Lower lobe of right lung (tissue), 2 donors: ENCODE results near the gene WDR47. TPM values are rescaled to one million over a fixed set of nuclear protein-coding genes. Genes with fewer than 3 reads are reported as not detected.

Experiments
- ATAC-seq, 2 donors: fragments of 200-7000 bp; cut with Tn5 transposase; one replicate each; pipeline ENCODE4 v1.9.1; 2020 to 2022; ENCODE audit warnings: mild to moderate bottlenecking in 2 of 2, moderate library complexity in 2 of 2
- DNase-seq: peaks from one replicate; pipeline ENCODE4 v3.0.0-alpha.2; 2020
- H3K27ac ChIP-seq: fragments of 200-600 bp; one replicate; pipeline ENCODE4 v1.8.0; 2022
- H3K27me3 ChIP-seq: fragments of 200-600 bp; one replicate; pipeline ENCODE4 v1.8.0; 2022; ENCODE audit warnings: low read depth
- H3K36me3 ChIP-seq: fragments of 200-600 bp; one replicate; pipeline ENCODE4 v1.8.0; 2022; ENCODE audit warnings: mild to moderate bottlenecking
- H3K4me1 ChIP-seq: fragments of 200-600 bp; one replicate; pipeline ENCODE4 v1.8.0; 2022
- H3K4me3 ChIP-seq: fragments of 200-600 bp; one replicate; pipeline ENCODE4 v1.8.0; 2022; ENCODE audit warnings: mild to moderate bottlenecking
- H3K9me3 ChIP-seq: fragments of 200-600 bp; one replicate; pipeline ENCODE4 v1.8.0; 2022
- intact Hi-C: fragments of 100-400 bp; cut with DNase I; formaldehyde crosslinking; loops from one replicate; pipeline ENCODE4 v1.11.0; 2022
- total RNA-seq: library from RNA; stranded (reverse); fragmentation: NEBNext Ultra II Directional; extraction: Animal tissue kit (Norgen Biotek cat#: 25700); gene quantifications from one replicate; pipeline ENCODE4 v1.2.1, GENCODE V29; 2021
- TF ChIP-seq, protein P1 (sequence below): fragments of 200-600 bp; IDR thresholded peaks from one replicate; pipeline ENCODE4 v1.8.0; 2022; ENCODE audit warnings: antibody characterized with exemption, mild to moderate bottlenecking
- donor health status: DM: no; HTN: yes; CAD: no; lungs with severe emphysema.

Gene WDR47
- total RNA-seq, 1 donor from 2014 or later = 14.3 TPM

DNA sequence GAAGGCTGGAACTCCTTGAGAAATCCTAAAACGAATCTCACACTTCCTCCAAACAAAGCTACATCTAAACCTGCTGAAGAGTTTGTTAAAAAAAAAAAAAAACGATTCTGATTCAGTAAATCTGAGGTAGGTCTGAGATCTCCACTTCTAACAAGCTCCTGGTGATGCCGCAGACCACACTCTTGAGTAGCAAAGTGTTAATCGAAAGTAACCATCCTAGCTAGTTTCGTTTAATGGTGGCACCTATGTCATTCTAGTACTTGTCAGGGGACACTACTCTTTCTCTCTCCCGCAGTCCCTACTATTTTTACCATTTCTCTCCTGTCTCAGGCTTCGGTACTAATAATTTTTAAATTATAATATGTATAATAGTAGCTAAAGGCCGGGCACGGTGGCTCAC, 80.7 kb downstream of the WDR47 start:
- Histone ChIP-seq H3K9me3 (no peaks in the 10 kb centered on the region), H3K27ac (no peak overlapping the region), H3K4me1 (peaks cover 40% of the 10 kb centered on the region), H3K4me3 (no peak overlapping the region), H3K27me3 (no peaks in the 10 kb centered on the region), H3K36me3 (peaks cover 7% of the 10 kb centered on the region)
- no peak for ATAC-seq
- DNase-seq = no peak
- TF ChIP-seq, protein P1, sequence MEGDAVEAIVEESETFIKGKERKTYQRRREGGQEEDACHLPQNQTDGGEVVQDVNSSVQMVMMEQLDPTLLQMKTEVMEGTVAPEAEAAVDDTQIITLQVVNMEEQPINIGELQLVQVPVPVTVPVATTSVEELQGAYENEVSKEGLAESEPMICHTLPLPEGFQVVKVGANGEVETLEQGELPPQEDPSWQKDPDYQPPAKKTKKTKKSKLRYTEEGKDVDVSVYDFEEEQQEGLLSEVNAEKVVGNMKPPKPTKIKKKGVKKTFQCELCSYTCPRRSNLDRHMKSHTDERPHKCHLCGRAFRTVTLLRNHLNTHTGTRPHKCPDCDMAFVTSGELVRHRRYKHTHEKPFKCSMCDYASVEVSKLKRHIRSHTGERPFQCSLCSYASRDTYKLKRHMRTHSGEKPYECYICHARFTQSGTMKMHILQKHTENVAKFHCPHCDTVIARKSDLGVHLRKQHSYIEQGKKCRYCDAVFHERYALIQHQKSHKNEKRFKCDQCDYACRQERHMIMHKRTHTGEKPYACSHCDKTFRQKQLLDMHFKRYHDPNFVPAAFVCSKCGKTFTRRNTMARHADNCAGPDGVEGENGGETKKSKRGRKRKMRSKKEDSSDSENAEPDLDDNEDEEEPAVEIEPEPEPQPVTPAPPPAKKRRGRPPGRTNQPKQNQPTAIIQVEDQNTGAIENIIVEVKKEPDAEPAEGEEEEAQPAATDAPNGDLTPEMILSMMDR = no peak
- intact Hi-C loops = no loop called here

DNA sequence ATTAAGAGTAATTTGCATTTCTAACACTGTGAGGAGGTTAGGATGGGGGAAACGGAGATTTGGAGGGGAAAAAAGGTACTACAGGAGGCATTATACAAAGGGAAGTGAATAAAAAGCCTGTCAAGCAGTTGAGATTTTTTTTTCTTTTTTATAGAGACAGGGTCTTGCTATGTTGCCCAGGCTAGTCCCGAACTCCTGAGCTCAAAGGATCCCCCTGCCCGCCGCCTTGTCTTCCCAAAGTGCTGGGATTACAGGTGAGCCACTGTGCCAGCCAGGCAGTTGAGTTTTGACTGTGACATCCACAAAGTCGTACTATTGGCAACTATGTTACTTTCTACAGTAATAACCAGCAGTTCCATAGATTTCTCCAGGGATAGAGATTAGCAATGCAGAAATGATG, 81.2 kb downstream of the WDR47 start:
- DNase-seq (no peak), ATAC-seq (no peak)
- Histone ChIP-seq H3K27ac (no peak overlapping the region), H3K36me3 (peaks cover 11% of the 10 kb centered on the region), H3K9me3 (no peaks in the 10 kb centered on the region), H3K4me3 (no peak overlapping the region), H3K4me1 (peaks cover 40% of the 10 kb centered on the region), H3K27me3 (no peaks in the 10 kb centered on the region)
- TF ChIP-seq, protein P1 = no peak
- intact Hi-C loops = no loop called here

DNA sequence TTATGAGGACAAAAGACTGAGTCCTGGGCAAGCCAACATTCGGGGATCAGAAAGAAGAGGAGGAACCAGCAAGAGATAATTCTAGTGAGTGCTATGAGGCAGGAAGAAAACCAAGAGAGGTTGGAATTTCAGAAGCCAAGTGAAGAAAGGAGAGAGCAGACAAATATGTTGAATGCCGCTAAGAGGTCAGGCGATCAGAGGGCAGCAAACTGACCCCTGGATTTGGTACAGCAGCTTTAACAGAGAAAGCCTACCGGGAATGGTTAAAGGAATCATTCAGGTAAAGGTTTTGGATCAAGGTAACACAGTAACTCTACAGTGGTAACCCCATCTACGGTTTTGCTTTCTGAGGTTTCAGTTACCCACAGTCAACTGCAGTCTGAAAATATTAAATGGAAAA, 84.0 kb downstream of the WDR47 start:
- Histone ChIP-seq H3K27me3 (no peaks in the 10 kb centered on the region), H3K27ac (no peak overlapping the region), H3K4me3 (no peak overlapping the region), H3K36me3 (peaks cover 25% of the 10 kb centered on the region), H3K9me3 (no peaks in the 10 kb centered on the region), H3K4me1 (peaks cover 34% of the 10 kb centered on the region)
- ATAC-seq (no peak), DNase-seq (no peak)
- intact Hi-C loops = no loop called here
- TF ChIP-seq, protein P1 = no peak

DNA sequence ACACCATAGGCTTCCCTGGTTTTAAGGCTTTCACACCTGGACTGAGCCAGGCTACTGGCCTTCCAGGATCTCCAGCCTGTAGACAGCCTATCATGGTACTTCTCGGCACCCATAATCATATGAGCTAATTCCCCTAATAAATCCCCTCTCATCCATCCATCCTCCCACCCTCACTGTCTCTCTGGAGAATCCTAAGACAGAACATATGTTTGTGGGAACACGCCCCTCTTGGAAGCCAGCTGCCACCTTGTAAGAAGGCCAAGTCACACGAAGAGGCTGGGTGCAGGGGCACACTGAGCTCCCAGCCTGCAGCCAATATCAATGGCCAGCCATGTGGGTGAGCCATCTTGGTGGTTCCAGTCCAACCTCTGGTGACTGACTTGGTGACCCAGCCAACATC, 86.0 kb downstream of the WDR47 start:
- Histone ChIP-seq H3K27me3 (no peaks in the 10 kb centered on the region), H3K4me3 (no peak overlapping the region), H3K36me3 (peaks cover 25% of the 10 kb centered on the region), H3K9me3 (no peaks in the 10 kb centered on the region), H3K4me1 (peaks cover 18% of the 10 kb centered on the region), H3K27ac (no peak overlapping the region)
- TF ChIP-seq, protein P1 = no peak
- DNase-seq (no peak), ATAC-seq (no peak)
- intact Hi-C loops = no loop called here

DNA sequence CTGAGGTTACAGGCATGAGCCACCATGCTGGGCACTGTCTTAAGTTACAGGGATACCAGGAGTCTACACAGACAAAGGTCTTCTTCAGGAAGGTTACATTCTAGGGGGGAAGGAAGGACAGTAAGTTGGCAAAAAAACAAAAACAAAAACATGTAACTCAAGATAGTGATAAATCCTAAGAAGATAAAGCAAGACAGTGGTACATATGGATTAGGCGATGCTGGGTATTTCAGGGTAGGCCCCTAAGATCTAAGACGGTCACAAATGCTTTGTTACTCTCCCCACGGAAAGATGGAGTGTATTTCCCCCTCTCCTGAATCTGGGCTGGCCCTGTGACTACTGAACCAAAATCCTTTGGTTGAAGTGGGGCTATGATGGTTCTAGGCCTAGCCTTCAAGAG, 86.8 kb downstream of the WDR47 start:
- TF ChIP-seq, protein P1 = no peak
- no peak for DNase-seq
- Histone ChIP-seq H3K27me3 (no peaks in the 10 kb centered on the region), H3K36me3 (peaks cover 25% of the 10 kb centered on the region), H3K4me1 (peaks cover 11% of the 10 kb centered on the region), H3K4me3 (no peak overlapping the region), H3K27ac (no peak overlapping the region), H3K9me3 (no peaks in the 10 kb centered on the region)
- intact Hi-C loops = no loop called here
- no peak for ATAC-seq

DNA sequence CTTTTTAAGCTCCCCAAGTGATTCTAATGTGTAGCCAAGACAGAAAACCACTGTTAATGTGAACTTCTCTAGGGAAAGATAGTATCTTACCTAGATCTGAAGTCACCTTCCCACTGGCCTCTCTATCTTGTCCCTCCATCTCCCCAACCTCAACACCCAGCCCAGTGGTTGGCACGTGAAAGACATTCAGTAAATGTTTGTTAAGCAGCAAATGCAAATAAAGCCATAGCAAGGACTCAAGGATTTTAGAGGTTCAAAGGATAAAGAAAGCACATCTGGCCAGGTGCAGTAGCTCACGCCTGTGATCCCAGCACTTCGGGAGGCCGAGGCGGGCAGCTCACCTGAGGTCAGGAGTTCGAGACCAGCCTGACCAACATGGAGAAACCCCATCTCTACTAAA, 88.5 kb downstream of the WDR47 start:
- intact Hi-C loops = no loop called here
- ATAC-seq = no peak
- Histone ChIP-seq H3K27me3 (no peaks in the 10 kb centered on the region), H3K4me1 (peaks cover 17% of the 10 kb centered on the region), H3K9me3 (no peaks in the 10 kb centered on the region), H3K27ac (no peak overlapping the region), H3K36me3 (peaks cover 25% of the 10 kb centered on the region), H3K4me3 (no peak overlapping the region)
- TF ChIP-seq, protein P1 = no peak
- no peak for DNase-seq
